ENCODE data around the gene REEP3.
A peak's percentile ranks its signal among the peaks of the same experiment; 100 is the strongest.
"Not testable (repeated sequence)": the region's sequence is repeated elsewhere in the genome, so short reads cannot be mapped to it uniquely, and the experiment has no call there.

Gene REEP3, protein sequence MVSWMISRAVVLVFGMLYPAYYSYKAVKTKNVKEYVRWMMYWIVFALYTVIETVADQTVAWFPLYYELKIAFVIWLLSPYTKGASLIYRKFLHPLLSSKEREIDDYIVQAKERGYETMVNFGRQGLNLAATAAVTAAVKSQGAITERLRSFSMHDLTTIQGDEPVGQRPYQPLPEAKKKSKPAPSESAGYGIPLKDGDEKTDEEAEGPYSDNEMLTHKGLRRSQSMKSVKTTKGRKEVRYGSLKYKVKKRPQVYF

GRCh38 chr10:63520500-63521415 lies at the start of gene REEP3:
Gene REEP3 (plus strand): TSS chr10:63521401. CDS start chr10:63521546, 145 bp downstream.
- peak; percentile 47 for DNase-seq

DNA sequence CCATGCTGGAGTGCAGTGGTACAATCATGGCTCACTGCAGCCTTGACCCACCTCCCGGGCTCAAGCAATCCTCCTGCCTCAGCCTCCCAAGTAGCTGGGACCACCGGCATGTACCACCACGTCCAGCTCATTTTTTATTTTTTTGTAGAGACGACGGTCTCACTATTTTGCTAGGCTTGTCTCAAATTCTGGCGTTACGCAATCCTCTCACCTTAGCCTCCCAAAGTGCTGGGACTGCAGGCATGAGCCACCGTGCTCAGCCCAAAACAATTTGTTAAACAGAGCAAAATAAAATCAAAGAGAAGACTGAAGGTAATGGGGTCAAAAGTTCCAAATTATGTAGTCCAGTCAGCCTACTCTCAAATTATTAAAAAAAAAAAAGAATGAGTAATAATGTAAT lies 46.7 kb upstream of the REEP3 start:
- no peak for DNase-seq

GRCh38 chr10:63477927-63478326 lies 43.3 kb upstream of the REEP3 start:
- no peak for DNase-seq

DNA sequence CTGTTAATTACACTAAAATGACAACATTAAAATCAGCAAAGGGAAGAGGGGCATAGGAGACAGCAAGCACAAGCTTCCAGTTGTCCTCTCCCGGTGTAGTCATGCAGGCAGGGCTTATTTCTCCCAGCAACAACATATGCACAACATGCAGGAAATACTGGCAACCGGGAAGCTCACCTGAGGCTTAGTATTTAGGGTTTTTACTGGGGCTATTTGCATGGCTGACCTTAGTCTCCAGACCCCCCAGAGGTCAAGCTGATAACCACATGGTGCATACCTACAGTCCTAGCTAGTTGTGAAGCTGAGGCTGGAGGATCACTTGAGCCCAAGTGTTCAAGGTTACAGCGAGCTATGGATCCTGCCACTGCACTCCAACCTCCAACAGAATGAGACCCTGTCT lies 42.6 kb upstream of the REEP3 start:
- DNase-seq: no peak

- DNase-seq: no peak
Measured at GRCh38 chr10:63480237-63480636, 41.0 kb upstream of the REEP3 start.

GRCh38 chr10:63481815-63482421 lies 39.3 kb upstream of the REEP3 start:
- no peak for DNase-seq

- no peak for DNase-seq
Measured at GRCh38 chr10:63483983-63484382, 37.2 kb upstream of the REEP3 start.

- DNase-seq: no peak
Measured at GRCh38 chr10:63487990-63488389, 33.2 kb upstream of the REEP3 start.

DNA sequence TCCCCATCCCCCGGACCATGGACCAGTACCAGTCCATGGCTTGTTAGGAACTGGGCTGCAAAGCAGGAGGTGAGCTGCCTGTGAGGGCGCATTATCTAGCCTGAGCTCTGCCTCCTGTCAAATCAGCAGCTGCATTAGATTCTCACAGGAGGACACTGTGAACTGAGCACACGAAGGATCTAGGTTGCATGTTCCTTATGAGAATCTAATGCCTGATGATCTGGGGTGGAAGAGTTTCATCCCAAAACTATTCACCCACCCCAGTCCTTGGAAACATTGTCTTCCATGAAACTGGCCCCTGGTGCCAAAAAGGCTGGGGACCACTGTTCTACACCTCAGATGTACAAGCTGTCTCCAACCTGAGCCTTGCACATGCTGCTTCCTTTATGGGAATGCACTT lies 31.4 kb upstream of the REEP3 start:
- DNase-seq: no peak

DNA sequence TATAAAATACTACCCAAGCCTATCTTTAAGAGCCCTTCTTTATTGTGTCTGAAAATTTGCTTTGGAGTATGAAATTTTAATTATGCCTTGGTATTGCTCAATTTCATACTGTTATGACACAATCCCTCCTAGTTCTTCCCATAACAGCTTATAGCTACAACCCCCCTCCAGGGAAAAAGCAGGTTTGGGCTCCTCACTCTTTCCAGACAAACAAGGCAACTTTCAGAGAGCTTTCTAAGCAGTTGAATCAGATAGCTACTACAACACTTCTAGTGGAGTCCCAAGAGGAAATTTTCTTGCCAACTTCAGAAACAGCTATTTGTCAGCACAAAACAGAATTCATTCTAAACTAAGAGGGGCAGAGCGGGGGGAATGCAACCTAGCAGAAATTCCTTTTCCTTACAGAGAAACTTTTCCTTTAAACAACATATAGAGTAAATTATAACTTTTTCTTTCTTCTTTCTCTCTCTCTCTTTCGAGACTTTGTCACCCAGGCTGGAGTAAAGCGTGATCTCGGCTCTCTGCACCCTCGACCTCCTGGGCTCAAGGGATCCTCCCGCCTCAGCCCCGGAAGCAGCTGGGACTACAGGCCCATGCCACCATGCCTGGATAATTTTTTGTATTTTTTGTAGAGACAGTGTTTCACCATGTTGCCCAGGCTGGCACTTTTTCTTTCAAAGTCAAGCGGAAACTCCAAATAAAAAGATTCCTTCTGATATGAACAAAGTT lies 29.4 kb upstream of the REEP3 start:
- DNase-seq: no peak

DNA sequence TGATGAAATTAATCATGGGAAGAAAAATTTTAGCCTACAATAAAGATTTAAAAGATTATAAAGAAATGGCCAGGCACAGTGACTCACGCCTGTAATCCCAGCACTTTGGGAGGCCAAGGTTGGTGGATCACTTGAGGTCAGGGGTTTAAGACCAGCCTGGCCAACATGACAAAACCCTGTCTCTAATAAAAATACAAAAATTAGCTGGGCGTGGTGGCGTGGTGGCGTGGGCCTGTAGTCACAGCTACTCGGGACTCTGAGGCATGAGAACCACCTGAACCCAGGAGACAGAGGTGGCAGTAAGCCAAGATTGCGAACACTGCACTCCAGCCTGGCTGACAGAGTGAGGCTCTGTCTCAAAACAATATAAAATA lies 28.9 kb upstream of the REEP3 start:
- DNase-seq: not testable (repeated sequence)

GRCh38 chr10:63493004-63493403 lies 28.2 kb upstream of the REEP3 start:
- no peak for DNase-seq

GRCh38 chr10:63494951-63495350 lies 26.2 kb upstream of the REEP3 start:
- DNase-seq: no peak

DNA sequence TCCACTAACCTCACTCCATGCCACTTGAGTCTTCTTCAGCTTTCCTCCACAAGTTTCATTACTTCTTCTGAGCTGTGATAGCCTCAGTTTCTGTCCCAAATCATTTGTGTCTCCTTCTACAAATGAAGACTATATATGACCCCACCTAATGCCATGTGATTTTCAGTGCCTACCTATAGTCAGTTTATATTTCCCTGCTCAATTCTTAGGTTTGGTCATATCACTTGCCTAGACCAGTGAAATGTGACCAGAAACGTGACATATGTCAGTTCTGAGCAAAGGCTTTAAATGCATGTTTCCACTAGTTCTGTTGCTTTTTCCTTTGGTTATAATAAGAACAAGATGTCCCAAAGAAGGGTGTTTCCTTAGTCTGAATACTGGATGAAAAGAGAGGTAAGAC lies 24.6 kb upstream of the REEP3 start:
- no peak for DNase-seq

GRCh38 chr10:63497321-63497720 lies 23.9 kb upstream of the REEP3 start:
- no peak for DNase-seq

GRCh38 chr10:63498665-63499064 lies 22.5 kb upstream of the REEP3 start:
- no peak for DNase-seq

GRCh38 chr10:63500551-63500950 lies 20.6 kb upstream of the REEP3 start:
- not testable (repeated sequence) for DNase-seq

DNA sequence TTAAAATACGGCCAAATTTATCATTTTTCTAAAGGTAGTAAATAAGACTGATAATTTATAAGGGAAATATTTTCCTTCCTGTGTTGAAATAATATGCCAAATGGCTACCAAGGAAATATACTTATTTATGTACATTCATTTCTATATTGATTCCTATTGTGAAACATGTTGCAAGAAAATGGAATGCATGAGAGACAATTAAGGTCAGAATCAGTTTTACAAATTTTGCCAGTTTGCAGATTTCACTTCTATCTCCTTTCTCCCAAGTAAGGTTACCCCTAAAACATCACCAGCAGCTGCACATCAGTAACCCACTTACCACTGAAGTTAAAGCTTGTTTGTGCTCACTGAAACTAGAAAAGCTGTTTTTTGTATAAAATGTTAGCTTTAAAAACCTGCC lies 19.2 kb upstream of the REEP3 start:
- no peak for DNase-seq

DNA sequence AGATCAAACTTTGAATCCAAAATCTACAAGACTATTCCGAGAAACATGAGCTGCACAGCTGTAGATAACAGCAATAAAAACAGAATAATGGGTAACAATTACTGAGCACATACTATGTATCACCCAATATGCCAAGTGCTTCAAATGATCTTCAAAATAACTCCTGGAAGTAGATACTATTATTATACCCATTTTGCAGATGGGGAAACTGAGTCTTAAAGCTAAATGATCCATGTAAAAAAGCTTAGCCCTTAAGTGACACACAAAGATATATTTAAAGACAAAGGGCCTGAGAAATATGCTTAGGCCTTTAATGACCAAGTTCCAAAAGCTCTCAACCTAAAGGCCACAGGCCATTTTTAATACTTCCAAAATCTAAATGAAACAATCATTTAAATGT lies 18.4 kb upstream of the REEP3 start:
- DNase-seq: no peak

GRCh38 chr10:63503395-63503794 lies 17.8 kb upstream of the REEP3 start:
- DNase-seq: no peak

DNA sequence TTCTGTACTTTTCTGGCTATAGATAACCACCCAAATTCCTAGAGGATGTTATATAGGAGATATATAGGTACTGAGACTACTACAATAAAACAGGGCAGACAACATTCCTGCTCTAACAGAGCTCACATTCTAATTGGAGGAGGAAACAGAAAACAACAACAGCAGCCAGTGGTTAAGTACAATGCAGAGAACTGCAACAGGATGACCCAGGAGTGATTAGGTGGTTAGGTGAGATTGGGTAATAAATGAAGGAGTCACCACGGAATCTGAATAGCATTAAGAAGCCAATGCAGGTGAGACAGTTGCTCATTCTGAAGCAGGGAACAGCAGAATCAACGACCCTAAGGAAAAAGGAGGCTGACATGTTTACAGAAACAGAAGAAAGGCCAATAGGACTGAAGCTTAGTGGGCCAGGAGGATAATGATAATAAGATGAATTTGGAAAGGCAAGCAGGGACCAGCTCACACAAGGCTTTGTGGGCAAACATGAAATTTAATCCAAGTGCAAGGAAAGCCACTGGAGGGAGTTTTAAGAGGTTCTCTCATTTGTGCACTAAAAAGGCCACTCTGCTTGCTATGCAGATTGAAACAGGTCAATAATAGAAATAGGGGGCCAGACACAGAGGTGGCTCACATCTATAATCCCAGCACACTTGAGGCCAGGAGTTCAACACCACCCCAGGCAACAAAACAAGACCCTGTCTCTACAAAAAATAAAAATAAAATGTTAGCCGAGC lies 16.9 kb upstream of the REEP3 start:
- no peak for DNase-seq

DNA sequence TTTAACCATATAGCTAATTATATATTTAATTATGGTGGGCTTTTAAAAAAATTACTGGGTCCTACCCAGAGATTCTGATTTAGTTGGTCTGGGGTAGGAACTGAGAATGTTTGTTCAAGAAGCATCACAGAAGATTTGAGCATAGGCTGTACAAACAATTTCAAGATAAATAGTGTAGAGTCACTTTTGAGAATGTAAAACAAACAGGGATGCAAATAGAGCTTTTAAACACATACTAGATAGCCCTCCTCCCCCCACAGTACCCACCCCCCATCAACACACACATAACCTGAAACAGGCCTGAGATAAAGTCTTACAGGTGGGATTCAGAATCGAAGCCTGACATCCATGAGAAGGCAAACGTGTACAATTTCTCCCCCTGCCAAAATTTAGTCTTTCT lies 15.6 kb upstream of the REEP3 start:
- no peak for DNase-seq

DNA sequence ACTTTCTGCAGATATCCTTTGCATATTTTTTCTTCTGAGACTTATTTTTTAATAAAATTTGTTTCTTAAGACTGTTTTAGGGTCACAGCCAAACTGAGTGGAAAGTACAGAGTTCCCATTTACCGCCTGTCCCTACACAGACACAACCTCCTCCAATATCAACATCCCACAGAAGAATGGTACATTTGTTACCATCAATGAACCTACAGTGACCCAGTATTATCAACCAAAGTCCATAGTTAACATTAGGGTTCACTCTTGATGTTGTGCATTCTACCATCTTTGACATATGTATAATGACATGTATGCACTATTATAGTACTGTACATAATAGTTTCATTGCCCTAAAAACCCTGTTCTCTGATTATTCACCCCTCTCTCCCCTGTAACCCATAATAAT lies 14.6 kb upstream of the REEP3 start:
- DNase-seq: no peak
